CD14-positive monocyte (primary cell): Measurements from ENCODE around the gene MICOS13. TPM values are rescaled to one million over a fixed set of nuclear protein-coding genes. Genes with fewer than 3 reads are reported as not detected.

ENCODE experiments used
- DNase-seq, 3 donors: peaks; one replicate each; pipeline ENCODE4 v3.0.0-alpha.2; 2011 to 2022
- H2AFZ ChIP-seq: 2 replicates; pipeline ENCODE4 v1.6.0; 2012; ENCODE audit warnings: mild to moderate bottlenecking, low read depth, low read length, inconsistent platforms; ENCODE audit not compliant: insufficient read depth, poor library complexity, severe bottlenecking
- H3K27ac ChIP-seq, 2 donors: 1 replicate in 1 of 2; 2 replicates in 1 of 2; pipeline ENCODE4 v1.5.1; 2012 to 2013; ENCODE audit warnings: low read length in 2 of 2, control low read depth in 1 of 2, inconsistent platforms in 1 of 2, low read depth in 1 of 2, mild to moderate bottlenecking in 1 of 2
- H3K27me3 ChIP-seq, 2 donors: one replicate each; pipeline versions ENCODE4 v1.6.0 to v1.6.1; 2011 to 2013; ENCODE audit warnings: low read length in 2 of 2; ENCODE audit not compliant: control insufficient read depth in 2 of 2, insufficient read depth in 2 of 2
- H3K36me3 ChIP-seq, 2 donors: replicated peaks in 1 of 2; 1 replicate in 1 of 2; 2 replicates in 1 of 2; pipeline versions ENCODE4 v1.5.1 to v1.6.1; 2012 to 2013; ENCODE audit warnings: low read length in 2 of 2, control low read depth in 1 of 2, inconsistent platforms in 1 of 2, mild to moderate bottlenecking in 1 of 2; ENCODE audit not compliant: insufficient read depth in 2 of 2, control insufficient read depth in 1 of 2
- H3K4me1 ChIP-seq, 2 donors: 1 replicate in 1 of 2; 2 replicates in 1 of 2; pipeline versions ENCODE4 v1.5.1 to v1.6.1; 2012 to 2013; ENCODE audit warnings: low read length in 2 of 2, control low read depth in 1 of 2, inconsistent platforms in 1 of 2, mild to moderate bottlenecking in 1 of 2, moderate library complexity in 1 of 2; ENCODE audit not compliant: insufficient read depth in 2 of 2, control insufficient read depth in 1 of 2
- H3K4me2 ChIP-seq: replicated peaks from 2 replicates; pipeline ENCODE3; 2012; ENCODE audit warnings: low read length, moderate library complexity, mild to moderate bottlenecking; ENCODE audit not compliant: poor library complexity, severe bottlenecking; ENCODE audit errors: extremely low read depth
- H3K4me3 ChIP-seq, 3 experiments: fragments of 200-600 bp in 1 of 3; sonication (generic) in 1 of 3; replicated peaks in 1 of 3; 1 replicate in 2 of 3; 2 replicates in 1 of 3; pipeline ENCODE4 v1.5.1; 2011 to 2013; ENCODE audit warnings: low read length in 3 of 3, mild to moderate bottlenecking in 3 of 3, control low read depth in 2 of 3, low read depth in 2 of 3, inconsistent platforms in 1 of 3, moderate library complexity in 1 of 3
- H3K79me2 ChIP-seq: 2 replicates; pipeline ENCODE4 v1.6.0; 2012; ENCODE audit warnings: mild to moderate bottlenecking, control low read depth, inconsistent platforms, low read length, moderate library complexity; ENCODE audit not compliant: insufficient read depth
- H3K9ac ChIP-seq: 2 replicates; pipeline ENCODE4 v1.6.0; 2017; ENCODE audit warnings: low read length, mild to moderate bottlenecking; ENCODE audit not compliant: insufficient read depth, poor library complexity, severe bottlenecking
- H3K9me3 ChIP-seq, 2 donors: replicated peaks in 1 of 2; 1 replicate in 1 of 2; 2 replicates in 1 of 2; pipeline versions ENCODE4 v1.5.1 to v1.6.1; 2012 to 2013; ENCODE audit warnings: low read length in 2 of 2, control low read depth in 1 of 2; ENCODE audit not compliant: control insufficient read depth in 1 of 2, insufficient read depth in 1 of 2
- H4K20me1 ChIP-seq: 2 replicates; pipeline ENCODE4 v1.6.0; 2012; ENCODE audit warnings: mild to moderate bottlenecking, low read length, control low read depth, moderate library complexity; ENCODE audit not compliant: insufficient read depth
- H3K27ac Mint-ChIP-seq, 7 donors: one replicate each; pipeline ENCODE4 v1.8.0; 2020; ENCODE audit warnings: mild to moderate bottlenecking in 7 of 7, mixed read lengths in 7 of 7, moderate library complexity in 6 of 7, inconsistent platforms in 2 of 7
- H3K27me3 Mint-ChIP-seq, 3 donors: one replicate each; pipeline ENCODE4 v1.8.0; 2021 to 2022; ENCODE audit warnings: low read depth in 3 of 3, mild to moderate bottlenecking in 3 of 3, mixed read lengths in 3 of 3, moderate library complexity in 3 of 3, inconsistent platforms in 1 of 3
- H3K36me3 Mint-ChIP-seq, 2 donors: one replicate each; pipeline ENCODE4 v1.8.0; 2020; ENCODE audit warnings: mixed read lengths in 2 of 2, inconsistent platforms in 1 of 2, mild to moderate bottlenecking in 1 of 2
- H3K4me1 Mint-ChIP-seq: one replicate; pipeline ENCODE4 v1.8.0; 2020; ENCODE audit warnings: mild to moderate bottlenecking, mixed read lengths
- H3K4me3 Mint-ChIP-seq, 2 donors: one replicate each; pipeline ENCODE4 v1.8.0; 2020; ENCODE audit warnings: mild to moderate bottlenecking in 2 of 2, mixed read lengths in 2 of 2, moderate library complexity in 1 of 2
- H3K9me3 Mint-ChIP-seq, 7 donors: one replicate each; pipeline ENCODE4 v1.8.0; 2020 to 2022; ENCODE audit warnings: mixed read lengths in 7 of 7, mild to moderate bottlenecking in 6 of 7, moderate library complexity in 6 of 7, inconsistent platforms in 2 of 7
- WGBS: methylation state at CpG from one replicate; pipeline ENCODE4 v1.1.5; 2013; ENCODE audit warnings: missing lambda C conversion rate; ENCODE audit not compliant: insufficient coverage; 5-methylcytosine and 5-hydroxymethylcytosine counted together
- intact Hi-C, 2 donors: fragments of 100-400 bp; cut with micrococcal nuclease; formaldehyde crosslinking; loops; one replicate each; pipeline versions ENCODE4 v1.15.0 to v1.15.1; 2023
- polyA plus RNA-seq, 3 donors: library from polyadenylated mRNA; depleted of rRNA in 1 of 3; unstranded in 2 of 3; stranded (reverse) in 1 of 3; fragments of 300-500 nt in 2 of 3; fragments of >200 nt in 1 of 3; fragmentation: Illumina TruSeq in 2 of 3; gene quantifications; 1 replicate in 2 of 3; 2 replicates in 1 of 3; pipeline ENCODE4 v1.2.3, GENCODE V29; 2012 to 2021
- TF ChIP-seq, protein P1 (sequence below): fragments of 200-600 bp; IDR thresholded peaks from one replicate; pipeline ENCODE4 v1.8.0; 2022; ENCODE audit warnings: antibody characterized with exemption, mild to moderate bottlenecking

Gene MICOS13
- polyA plus RNA-seq, 3 donors: 22.5 to 82.7 (median 78.6) TPM

GRCh38 chr19:5686647-5687359 lies 6.5 kb upstream of the MICOS13 start:
- Histone ChIP-seq H3K9me3 (no peaks in the 10 kb centered on the region), H3K27me3 (no peaks in the 10 kb centered on the region), H3K36me3 (peaks cover under 1 to 1% of the 10 kb centered on the region in 2 donors), H3K79me2 (peaks cover 18% of the 10 kb centered on the region), H3K9ac (peak overlapping the region; percentile 67), H3K4me3 (peak overlapping the region; percentile 29 to 76 (median 36)), H2AFZ (peak overlapping the region; percentile 87), H3K27ac (peak overlapping the region; percentile 50 to 75), H4K20me1 (peaks cover 17% of the 10 kb centered on the region), H3K4me1 (peaks cover 27 to 34% of the 10 kb centered on the region in 2 donors), H3K4me2 (peak overlapping the region; percentile 80)
- intact Hi-C loops: loop anchor here (2.0 to 10.0 kb wide), 4 partner anchors 66 to 688 kb away; partner anchors contain the start of genes ALKBH7 (in 1 of the 2), DUS3L (in 1 of the 2), NDUFA11 (in 1 of the 2) and PSPN (in 1 of the 2)
- WGBS: under 1% methylated on average over 59 of the region's 59 CpGs
- H3K36me3 Mint-ChIP-seq: no peaks in the 10 kb centered on the region
- H3K27me3 Mint-ChIP-seq: peaks cover 0 to 4% (median 1%) of the 10 kb centered on the region in 3 donors
- peak overlapping the region; percentile 78 to 95 (median 90) for H3K27ac Mint-ChIP-seq
- peaks cover 23% of the 10 kb centered on the region for H3K4me1 Mint-ChIP-seq
- H3K4me3 Mint-ChIP-seq: peak overlapping the region; percentile 75 to 86
- TF ChIP-seq, protein P1, sequence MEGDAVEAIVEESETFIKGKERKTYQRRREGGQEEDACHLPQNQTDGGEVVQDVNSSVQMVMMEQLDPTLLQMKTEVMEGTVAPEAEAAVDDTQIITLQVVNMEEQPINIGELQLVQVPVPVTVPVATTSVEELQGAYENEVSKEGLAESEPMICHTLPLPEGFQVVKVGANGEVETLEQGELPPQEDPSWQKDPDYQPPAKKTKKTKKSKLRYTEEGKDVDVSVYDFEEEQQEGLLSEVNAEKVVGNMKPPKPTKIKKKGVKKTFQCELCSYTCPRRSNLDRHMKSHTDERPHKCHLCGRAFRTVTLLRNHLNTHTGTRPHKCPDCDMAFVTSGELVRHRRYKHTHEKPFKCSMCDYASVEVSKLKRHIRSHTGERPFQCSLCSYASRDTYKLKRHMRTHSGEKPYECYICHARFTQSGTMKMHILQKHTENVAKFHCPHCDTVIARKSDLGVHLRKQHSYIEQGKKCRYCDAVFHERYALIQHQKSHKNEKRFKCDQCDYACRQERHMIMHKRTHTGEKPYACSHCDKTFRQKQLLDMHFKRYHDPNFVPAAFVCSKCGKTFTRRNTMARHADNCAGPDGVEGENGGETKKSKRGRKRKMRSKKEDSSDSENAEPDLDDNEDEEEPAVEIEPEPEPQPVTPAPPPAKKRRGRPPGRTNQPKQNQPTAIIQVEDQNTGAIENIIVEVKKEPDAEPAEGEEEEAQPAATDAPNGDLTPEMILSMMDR: peak; percentile 79
- DNase-seq: peak; percentile 90 to 95 (median 93)
- H3K9me3 Mint-ChIP-seq: peaks cover 0 to 8% (median 0%) of the 10 kb centered on the region in 7 donors

DNA sequence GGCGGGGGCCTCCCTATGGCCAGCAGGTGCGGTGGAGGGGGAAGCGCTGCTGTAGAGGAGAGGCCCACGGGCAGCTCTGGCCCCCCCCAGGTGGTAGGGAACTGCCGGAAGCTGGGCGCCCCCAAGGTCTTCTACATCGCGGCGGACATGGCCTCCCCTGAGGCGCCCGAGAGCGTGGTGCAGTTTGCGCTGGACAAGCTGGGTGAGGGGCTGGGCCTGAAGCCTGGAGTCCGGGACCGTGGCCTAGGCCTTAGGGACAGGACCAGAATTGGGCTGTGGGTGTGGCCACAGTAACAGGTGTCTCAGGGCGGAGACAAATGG lies 6.0 kb upstream of the MICOS13 start:
- no peaks in the 10 kb centered on the region for H3K36me3 ChIP-seq
- H3K4me3 ChIP-seq: peak overlapping the region; percentile 29 to 76 (median 36)
- peak overlapping the region; percentile 87 for H2AFZ ChIP-seq
- peaks cover 0 to 8% (median 2%) of the 10 kb centered on the region in 7 donors for H3K9me3 Mint-ChIP-seq
- under 1% methylated on average over 15 of the region's 16 CpGs for WGBS
- no peaks in the 10 kb centered on the region for H3K36me3 Mint-ChIP-seq
- H3K9me3 ChIP-seq: no peaks in the 10 kb centered on the region
- H3K27ac Mint-ChIP-seq: peak overlapping the region; percentile 78 to 95 (median 90)
- TF ChIP-seq, protein P1: no peak
- peak overlapping the region; percentile 75 to 86 for H3K4me3 Mint-ChIP-seq
- H3K79me2 ChIP-seq: peaks cover 13% of the 10 kb centered on the region
- intact Hi-C loops: loop anchor here (2.0 to 10.0 kb wide), 4 partner anchors 65 to 689 kb away; partner anchors contain the start of genes ALKBH7 (in 1 of the 2), DUS3L (in 1 of the 2), NDUFA11 (in 1 of the 2) and PSPN (in 1 of the 2)
- H4K20me1 ChIP-seq: peaks cover 11% of the 10 kb centered on the region
- H3K27ac ChIP-seq: peak overlapping the region; percentile 50 to 75
- no peak for DNase-seq
- H3K27me3 Mint-ChIP-seq: peaks cover 0 to 7% (median 5%) of the 10 kb centered on the region in 3 donors
- peaks cover 22% of the 10 kb centered on the region for H3K4me1 Mint-ChIP-seq
- peak overlapping the region; percentile 80 for H3K4me2 ChIP-seq
- H3K4me1 ChIP-seq: peaks cover 25 to 32% of the 10 kb centered on the region in 2 donors
- no peaks in the 10 kb centered on the region for H3K27me3 ChIP-seq
- H3K9ac ChIP-seq: peak overlapping the region; percentile 67
